ENCODE measurements around the gene PDE7B.

GRCh38 chr6:135869857-135870256, 18.4 kb downstream of the PDE7B start:
- no peak for TF ChIP-seq CTCF (IDR thresholded peaks at IDR 0.05)
- no peak for TF ChIP-seq ZFX (IDR thresholded peaks at IDR 0.05; ENCODE audit: borderline replicate concordance)

All from 22Rv1 (cell line).